Epidermal melanocyte (primary cell): ENCODE data around the gene FCGR3A.
A peak's percentile ranks its signal among the peaks of the same experiment; 100 is the strongest.
"Not testable (repeated sequence)": the region's sequence is repeated elsewhere in the genome, so short reads cannot be mapped to it uniquely, and the experiment has no call there.

Experiments used
- DNase-seq: peaks from one replicate; pipeline ENCODE4 v3.0.0; 2011; ENCODE audit warnings: low spot score; ENCODE audit not compliant: insufficient read length

Gene FCGR3A

DNA sequence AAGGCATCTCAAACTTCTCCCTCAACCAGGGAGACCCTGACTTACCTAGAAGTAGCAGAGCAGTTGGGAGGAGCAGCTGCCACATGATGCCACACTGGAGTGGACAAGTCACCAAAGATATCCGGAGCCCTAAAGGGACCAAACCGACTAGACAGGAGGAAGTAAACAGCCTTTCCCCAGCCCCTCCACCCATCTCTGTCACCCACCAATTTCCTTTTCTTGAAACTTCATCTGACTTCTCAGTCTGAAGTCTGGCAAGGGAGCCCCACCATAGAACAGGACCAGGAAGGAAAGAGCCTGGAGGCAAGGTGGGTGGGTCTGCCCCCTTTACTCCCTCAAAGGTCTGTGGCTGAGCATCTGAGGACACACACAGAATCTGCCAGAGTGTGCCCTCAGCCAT is at the start of gene FCGR3A:
FCGR3A (minus strand) TSS at position 167 of the 400 bp plus-strand sequence; CDS start at position 85, 82 bp downstream.
- DNase-seq = no peak

DNA sequence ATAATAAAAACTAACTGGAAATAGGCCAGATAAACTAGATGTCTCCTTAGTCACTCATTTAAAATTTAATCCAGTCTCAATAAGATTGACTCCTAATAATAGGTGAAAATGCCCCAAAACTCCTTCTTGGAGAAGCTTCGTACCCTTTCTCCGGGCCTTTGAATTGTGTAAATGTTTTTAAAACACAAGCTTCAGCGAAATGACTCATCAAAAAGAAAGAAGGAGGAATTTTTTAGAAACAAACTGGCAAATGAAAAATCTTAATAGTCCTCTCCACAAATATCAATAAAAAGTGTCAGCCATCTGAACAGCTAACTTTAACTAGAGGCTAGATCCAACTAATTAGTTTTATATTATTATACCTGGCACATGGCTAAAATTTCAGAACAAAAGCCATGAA is 47.5 kb upstream of the FCGR3A start:
- not testable (repeated sequence) for DNase-seq

DNA sequence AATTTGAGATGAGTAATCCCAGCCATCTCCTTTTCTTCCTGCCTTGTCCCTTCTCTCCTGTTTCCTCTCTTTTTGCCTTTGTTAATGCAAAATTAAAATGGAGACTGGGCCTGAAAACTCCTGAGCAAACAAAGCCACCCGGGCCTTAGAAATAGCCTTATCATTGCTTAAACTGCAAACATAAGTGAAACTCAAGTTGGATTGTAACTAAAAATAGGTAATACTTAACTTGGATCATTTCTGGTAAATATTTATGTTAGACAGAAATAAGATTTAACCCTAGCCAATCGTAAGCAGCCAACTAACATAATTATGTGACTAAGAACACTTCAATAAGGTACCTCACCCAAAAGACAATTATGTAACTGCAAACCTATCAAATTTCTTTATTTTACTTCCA is 46.0 kb upstream of the FCGR3A start:
- not testable (repeated sequence) for DNase-seq

DNA sequence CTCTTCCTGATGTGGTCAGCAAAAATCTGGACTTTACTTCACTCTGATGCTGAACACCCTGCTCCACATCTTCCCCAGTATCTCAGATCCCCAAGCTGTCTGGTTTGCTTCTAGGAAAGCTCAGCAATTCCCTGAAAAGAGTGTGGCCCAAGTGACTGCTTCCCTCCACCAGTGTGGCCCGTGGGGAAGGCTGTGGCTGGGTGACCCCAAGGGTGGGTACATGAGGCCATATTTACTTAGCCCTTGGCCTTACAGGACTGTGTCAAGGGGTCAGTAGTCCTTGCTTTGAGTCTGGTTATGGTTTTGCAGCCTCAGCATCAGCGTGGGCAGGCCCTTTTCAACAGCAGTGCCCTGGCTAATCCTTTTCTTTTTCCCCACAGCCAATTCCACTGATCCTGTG is 45.6 kb upstream of the FCGR3A start:
- DNase-seq = not testable (repeated sequence)

DNA sequence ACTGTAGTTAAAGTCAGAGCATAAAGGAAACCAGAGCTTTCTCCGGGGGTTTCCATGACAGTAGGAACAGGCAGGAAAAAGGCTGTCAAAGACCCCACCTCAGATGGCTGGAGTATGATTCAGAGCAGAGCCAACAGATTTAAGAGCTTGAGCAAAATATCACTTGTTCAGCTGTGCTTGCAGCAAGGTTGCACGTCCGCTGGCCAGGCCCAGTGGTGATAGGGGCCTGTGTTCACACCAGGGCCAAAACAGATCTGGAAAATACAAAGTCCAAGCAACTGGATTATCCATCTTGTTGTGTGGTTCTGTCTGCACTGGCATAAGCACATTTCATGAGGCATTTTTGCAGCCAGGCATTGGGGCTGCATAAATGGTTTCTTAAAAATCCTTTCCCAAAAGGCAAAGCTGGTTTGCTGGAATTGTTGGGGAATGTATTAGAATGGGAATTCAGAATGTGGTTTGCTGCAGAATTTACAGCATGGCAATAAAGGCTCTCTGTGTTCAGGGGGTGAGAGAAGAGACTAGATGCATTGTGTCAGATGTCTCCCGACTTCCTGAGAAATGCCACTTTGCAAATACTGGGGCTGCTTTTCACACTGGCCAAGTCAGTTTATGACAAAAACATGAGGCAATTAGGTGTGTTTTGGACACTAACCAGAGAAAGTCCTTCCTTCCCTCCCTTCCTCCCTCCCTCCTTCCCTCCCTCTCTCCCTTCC is 44.8 kb upstream of the FCGR3A start:
- DNase-seq = peak; percentile 18

DNA sequence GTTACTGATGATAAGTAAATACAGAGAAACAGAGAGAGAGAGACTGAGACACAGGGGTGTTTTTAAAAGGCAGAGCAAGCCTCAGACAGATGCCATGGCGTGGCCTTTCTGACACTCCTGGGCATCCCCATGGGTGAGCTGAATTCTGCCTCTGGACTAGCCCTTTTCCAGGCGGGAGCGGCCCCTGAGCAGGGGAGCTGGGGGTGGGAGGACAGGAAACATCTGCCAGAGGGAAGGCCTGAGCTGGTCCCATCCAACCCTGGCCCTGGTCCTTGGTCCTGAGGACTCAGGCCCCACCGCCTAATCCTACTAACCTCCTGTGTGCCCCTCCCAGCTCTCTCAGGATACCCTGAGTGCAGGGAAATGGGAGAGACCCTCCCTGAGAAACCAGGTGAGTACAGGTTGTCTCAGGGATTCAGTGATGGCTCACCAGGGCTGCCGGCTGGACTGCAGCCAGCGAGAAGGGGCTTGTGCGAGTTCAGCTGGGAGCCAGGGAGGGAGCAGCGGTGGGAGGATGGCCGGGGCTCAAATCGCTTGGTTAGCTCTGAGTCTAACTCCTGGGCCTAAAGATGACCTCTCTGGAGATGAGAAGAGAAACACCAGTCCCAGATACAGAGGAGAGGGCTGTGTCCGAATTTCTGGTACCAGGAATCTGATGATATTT is 43.6 kb upstream of the FCGR3A start:
- DNase-seq = not testable (repeated sequence)

DNA sequence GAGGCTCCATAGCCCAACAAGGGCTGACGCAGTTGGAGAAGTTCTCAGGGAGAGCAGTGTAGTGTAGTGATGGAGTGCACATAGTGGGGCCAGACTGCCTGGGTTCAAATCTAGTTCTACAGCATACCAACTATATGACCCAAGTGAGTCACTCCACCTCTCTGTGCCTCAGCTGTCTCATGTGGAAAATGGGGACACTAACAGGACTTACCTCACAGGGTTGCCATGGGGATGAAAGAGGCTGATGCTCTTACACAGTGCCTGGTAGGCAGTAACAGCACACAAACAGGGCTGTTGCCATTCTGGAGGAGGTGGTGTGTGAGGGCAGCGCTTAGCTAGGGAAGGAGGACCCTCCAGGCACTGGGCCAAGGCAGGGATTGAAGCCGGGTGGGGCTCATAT is 43.0 kb upstream of the FCGR3A start:
- DNase-seq = not testable (repeated sequence)

DNA sequence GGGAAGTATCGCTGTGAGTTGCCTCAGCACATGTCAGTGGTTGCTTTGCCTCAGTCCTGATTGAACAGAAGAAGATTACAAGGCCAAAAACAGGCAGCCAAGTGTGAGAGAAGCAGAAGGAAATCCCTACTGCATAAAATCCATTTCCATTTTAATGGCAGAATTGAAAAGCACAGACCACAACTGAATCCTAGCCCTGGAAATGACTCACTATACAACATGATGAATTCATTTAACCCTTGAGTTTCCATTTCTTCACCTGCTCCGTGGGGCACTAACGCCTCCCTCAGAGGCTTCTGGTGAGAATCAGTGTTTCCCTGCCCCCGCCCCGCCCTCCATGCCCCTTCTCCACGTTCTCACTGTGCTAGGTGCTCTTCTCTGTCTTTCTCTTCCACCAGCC is 40.3 kb upstream of the FCGR3A start:
- DNase-seq = not testable (repeated sequence)

DNA sequence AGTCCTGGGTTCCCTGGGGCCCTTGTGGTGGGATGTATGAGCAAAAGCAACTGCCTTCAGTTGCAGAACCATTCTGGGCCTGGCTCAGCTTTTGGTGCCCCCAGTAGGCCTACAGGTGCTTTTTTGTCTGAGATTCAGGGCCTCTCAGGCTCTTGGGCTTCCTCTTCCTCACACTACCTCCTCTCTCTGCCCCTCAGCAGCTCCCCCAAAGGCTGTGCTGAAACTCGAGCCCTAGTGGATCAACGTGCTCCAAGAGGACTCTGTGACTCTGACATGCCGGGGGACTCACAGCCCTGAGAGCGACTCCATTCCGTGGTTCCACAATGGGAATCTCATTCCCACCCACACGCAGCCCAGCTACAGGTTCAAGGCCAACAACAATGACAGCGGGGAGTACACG is 39.7 kb upstream of the FCGR3A start:
- DNase-seq = not testable (repeated sequence)

DNA sequence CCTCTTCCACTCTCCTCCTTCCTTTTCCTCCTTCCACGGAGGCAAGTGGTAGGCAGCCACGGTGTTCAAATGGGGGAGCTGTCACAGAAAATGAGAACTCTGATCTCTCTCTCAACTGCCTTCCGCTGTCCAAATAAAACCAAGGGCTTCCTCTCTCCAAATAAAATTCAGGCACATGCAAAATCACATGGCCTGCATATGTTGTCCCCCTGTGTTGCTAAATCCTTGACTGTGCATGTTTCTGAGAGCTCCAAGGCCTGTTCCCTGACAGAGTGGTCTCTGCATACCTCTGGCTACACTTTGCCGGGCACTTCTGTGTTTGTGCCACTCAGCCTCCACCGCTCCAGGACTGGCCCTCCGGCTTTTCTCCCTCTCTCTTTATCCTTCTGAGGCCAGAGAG is 39.0 kb upstream of the FCGR3A start:
- not testable (repeated sequence) for DNase-seq

DNA sequence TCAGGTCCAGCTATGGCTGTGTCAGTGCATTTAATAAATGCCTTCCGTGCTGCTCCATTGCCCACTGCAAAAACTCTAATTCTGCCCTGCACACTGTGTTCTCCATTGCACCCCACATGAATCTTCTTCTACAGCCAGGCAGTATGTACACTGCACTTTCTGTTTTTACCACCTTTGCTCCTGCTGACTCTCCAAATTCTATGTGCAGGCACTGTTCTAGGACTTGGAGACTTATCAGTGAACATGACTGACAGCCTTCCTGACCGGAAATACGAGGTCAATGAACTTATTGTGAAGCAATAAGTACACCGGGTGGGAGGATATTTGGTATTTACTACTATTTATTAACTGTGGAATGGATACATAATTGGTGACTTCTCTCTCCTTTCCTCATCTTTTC is 33.3 kb upstream of the FCGR3A start:
- not testable (repeated sequence) for DNase-seq

DNA sequence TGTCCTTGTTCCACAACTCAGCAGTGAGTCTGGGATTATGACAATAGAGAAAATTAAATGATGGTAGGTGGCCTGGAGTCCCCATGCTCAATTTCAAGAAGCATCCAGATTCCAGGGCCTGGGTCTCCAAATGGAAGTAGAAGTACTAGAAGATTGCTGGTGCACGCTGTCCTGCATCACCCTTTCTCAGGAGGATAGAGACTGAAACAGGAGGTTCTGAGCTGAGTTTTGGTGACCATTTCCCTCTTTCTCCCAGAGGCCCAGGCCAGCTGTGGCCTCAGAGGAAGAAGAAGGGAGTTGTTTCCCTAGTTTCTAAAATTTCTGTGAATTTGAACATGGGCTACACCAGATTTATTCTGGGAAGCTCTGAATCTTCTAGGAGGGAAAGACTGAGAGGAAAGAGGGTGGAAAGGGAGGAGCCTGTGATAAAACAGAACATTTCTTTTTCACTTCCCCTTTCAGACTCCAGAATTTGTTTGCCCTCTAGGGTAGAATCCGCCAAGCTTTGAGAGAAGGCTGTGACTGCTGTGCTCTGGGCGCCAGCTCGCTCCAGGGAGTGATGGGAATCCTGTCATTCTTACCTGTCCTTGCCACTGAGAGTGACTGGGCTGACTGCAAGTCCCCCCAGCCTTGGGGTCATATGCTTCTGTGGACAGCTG is 31.4 kb upstream of the FCGR3A start:
- not testable (repeated sequence) for DNase-seq

DNA sequence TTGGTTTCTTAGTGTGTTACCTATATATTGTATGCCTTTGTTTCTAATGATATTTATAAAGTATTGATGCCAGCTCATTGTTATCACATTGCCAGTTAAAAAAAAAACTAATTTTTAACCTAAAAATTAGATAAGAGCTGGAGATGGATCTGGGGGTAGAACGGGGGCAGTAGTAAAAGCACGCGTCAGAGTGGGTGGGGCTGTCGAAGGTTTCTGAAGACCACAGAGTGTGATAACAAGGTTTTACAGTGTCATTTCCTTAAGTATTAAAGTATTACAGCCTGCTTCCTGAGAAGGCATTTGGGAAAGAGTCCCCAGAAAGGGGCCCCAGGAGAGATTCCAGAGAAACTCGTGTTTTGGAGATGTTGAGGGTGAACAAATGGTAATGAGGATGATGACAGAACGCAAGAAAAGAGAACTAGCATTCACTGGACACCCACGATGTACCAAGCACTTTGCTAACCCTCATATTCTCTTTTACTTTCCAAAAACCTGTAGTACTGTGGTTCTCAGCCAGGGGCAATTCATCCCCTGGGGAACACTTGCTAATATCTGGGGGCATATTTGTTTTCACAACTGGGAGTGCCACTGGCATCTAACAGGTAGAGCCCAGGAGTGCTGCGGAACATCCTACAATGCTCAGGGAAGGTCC is 30.4 kb upstream of the FCGR3A start:
- not testable (repeated sequence) for DNase-seq

DNA sequence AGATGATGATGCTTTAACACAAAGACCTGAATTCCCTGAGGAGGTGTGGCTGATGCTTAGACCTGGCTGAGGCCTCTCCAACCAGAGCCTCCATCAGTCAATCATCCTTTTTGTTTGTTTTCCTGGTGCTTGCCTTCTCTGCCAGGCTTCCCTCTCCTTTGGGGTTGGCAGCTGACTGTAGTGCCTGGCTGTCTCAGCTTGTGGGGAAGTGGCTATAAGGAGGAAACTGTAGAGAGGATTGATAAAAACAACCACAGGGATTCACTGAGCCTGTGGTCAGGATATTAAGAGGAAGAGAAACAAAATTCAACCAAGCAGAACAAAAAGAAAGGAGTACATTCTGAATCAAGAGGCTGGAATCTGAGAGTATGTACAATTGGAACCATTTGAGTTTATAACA is 27.1 kb upstream of the FCGR3A start:
- DNase-seq = not testable (repeated sequence)

DNA sequence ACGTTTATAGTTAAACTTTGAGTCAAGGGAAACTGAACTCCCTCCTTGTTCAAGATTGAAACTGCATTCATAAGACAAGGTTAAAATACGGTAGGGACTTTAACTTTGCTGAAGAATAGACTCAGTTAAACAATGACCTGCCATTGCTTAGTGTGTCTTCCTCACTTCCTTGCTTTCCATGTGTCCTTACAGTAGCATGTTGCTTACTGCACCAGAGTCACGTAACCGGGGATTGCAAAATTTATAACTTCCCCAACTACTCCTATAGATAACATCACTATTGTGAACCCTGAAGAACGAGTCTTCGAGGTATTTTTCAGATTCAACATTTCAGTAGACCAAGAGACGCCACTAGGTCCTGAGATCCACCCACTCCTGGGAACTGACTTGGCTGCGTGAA is 22.1 kb upstream of the FCGR3A start:
- not testable (repeated sequence) for DNase-seq

DNA sequence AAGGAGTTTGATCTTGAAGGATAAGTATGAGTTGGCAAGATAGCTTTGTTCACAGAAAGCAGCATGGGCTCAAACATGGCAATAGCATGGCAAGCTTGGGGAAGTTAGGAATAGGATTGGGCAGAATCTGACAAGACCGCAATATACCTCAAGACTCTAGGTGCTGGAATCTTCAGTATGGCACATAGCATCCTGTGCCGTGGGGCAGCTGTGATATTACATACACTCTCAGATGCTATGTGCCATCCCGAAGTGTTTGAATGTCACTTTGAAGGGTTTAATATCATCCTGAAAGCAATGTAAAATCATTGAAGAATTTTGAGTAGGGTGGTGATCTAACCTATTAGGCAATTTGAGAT is 17.0 kb upstream of the FCGR3A start:
- not testable (repeated sequence) for DNase-seq

DNA sequence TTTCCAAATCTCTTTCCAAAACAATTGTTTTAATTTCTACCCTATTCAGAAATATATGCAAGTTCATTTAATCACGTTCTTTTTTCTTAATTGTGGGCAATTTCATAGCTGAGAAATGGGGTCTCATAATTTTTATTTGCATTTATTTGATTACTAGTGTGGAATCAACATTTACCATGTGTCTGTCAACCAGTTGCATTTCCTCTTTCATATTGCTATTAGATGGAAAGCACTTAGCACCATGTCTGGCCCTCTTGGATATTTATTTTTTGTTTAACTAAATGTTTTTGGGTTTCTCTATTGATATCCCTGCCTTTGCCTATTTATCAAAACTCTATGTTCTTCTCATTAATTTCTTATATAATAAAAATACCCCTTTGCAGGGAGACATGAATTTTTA is 13.9 kb upstream of the FCGR3A start:
- DNase-seq = not testable (repeated sequence)

DNA sequence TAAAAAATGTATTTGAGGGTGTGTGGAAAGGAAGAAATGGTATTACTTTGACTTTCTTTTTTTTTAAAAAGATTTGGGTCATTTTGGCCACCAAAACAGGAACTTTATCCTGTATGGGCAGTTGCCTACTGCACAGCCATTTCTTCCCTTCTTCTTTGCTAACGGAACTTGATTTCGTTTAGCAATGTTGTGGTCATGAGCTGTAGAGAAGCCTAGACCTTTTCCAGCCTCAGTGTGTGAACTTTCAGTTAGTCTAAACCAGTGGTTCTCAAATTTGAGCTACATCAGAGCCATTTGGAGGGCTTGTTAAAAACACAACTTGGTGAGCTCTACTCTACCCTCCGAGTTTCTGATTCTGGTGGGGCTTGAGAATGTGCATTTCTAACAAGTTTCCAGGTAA is 12.8 kb upstream of the FCGR3A start:
- DNase-seq = not testable (repeated sequence)

DNA sequence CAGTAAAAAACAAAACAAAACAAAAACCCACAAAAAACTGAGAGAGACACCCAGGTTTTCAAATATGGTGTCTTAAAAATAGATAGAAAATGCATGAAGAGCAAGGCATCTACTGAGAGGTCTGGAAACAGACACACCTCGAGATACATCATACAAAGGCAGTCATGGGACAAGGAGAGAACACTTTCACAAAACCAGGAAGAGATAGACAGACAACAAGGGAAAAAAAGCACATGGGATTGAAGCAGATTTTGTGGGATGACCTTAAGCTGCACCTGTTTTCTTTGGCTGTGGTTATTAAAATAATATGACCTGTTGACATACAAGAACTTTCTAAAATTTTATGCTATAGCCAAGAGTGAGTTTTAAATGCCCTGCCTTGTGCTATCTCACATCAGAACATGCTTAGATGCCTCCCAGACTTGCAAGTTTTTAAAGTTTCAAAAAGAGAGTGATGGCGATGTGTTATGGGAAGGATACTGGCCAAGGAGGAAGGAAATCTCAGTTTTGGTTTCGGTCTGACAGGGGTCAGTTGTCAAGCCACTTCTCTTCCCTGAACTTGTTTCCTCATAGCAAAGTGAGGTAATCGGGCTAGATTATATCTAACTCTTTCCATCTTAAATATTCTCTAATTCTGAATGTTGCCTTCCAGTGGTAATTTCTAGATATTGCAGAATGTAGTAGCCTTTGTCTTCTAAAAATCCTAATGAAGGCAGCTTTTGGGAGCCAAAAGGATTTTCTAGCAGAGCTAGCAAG is 11.5 kb upstream of the FCGR3A start:
- DNase-seq = not testable (repeated sequence)

DNA sequence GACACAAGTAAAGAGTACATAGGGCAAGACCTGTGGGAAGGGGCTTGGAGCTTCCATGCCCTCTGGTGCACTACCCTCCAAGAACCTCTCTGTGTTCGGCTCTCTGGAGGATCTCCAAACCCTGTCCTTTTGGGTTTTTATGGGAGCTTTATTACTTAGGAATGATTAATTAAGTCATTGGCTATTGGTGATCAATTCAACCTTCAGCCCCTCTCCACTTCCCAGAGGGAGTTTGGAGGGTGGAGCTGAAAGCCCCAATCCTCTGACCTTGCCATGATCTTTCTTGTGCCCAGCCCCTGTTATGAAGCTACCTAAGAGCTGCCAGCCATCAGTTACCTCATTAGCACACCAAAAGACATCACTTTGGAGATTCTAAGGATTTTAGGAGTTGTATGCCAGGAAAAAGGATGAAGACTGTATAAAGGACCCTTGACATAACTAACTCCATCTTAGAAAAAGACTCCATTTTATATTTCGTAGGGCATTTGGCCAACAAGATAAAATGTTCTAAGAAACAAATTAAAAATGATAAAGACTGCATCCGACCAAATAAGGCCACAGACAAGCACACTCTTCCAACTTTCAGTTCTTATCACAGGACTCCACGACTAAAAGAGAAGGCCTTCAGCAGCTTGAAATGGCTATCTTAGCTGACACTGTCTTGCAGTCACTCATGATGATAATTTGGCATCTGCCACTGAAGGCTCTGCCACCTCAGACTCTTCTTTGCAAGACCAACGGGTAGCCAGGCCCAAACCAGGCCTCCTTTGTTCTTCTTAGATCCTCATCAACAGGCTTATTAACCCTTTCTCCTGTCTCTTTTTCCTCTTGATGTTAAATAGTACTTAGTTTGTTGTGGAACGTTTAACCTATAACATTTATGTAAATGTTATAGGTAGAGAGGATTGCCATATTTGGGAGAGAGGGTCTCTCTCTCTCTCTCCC is 8.2 kb upstream of the FCGR3A start:
- DNase-seq = not testable (repeated sequence)
